ENCODE results near the gene PI4K2B. TPM values are rescaled to one million over a fixed set of nuclear protein-coding genes. Genes with fewer than 3 reads are reported as not detected.
A peak's percentile ranks its signal among the peaks of the same experiment; 100 is the strongest.
"Not testable (repeated sequence)": the region's sequence is repeated elsewhere in the genome, so short reads cannot be mapped to it uniquely, and the experiment has no call there.

Gene PI4K2B
- total RNA-seq, 1 donor from 2014 or later = 24.2 TPM

- no peak for DNase-seq (ENCODE audit: low read depth)
Measured at GRCh38 chr4:25306518-25307057, 72.8 kb downstream of the PI4K2B start.

- DNase-seq (ENCODE audit: low read depth) = no peak
Measured at GRCh38 chr4:25307596-25307995, 73.8 kb downstream of the PI4K2B start.

- DNase-seq (ENCODE audit: low read depth) = peak; percentile 30
Measured at GRCh38 chr4:25308306-25308705, 74.5 kb downstream of the PI4K2B start.

- DNase-seq (ENCODE audit: low read depth) = no peak
Measured at GRCh38 chr4:25308761-25309160, 74.9 kb downstream of the PI4K2B start.

GRCh38 chr4:25310066-25310802, 76.4 kb downstream of the PI4K2B start:
- DNase-seq (ENCODE audit: low read depth) = no peak

- no peak for DNase-seq (ENCODE audit: low read depth)
Measured at GRCh38 chr4:25310803-25311166, 77.0 kb downstream of the PI4K2B start.

- peak; percentile 65 for DNase-seq (ENCODE audit: low read depth)
Measured at GRCh38 chr4:25312496-25313200, 78.8 kb downstream of the PI4K2B start, which contains the start of gene ZCCHC4. Gene ZCCHC4 (plus strand): TSS chr4:25312774. CDS start chr4:25312810, 36 bp downstream.

- DNase-seq (ENCODE audit: low read depth) = peak; percentile 14
Measured at GRCh38 chr4:25313201-25313895, 79.5 kb downstream of the PI4K2B start.

- DNase-seq (ENCODE audit: low read depth) = peak; percentile 73
Measured at GRCh38 chr4:25320336-25320735, 86.5 kb downstream of the PI4K2B start.

- DNase-seq (ENCODE audit: low read depth) = peak; percentile 99
Measured at GRCh38 chr4:25320773-25321172, 86.9 kb downstream of the PI4K2B start.

GRCh38 chr4:25321703-25322102, 87.9 kb downstream of the PI4K2B start:
- peak; percentile 74 for DNase-seq (ENCODE audit: low read depth)

- DNase-seq (ENCODE audit: low read depth) = not testable (repeated sequence)
Measured at GRCh38 chr4:25328463-25328862, 94.6 kb downstream of the PI4K2B start.

Other genes starting within 250 kb of the PI4K2B start
- under 0.01 and 2.4 TPM in 2 replicates for gene LGI2, start 203.1 kb upstream of the PI4K2B start, total RNA-seq
- 6.9 and 11.8 TPM in 2 replicates for gene SEPSECS, start 73.6 kb upstream of the PI4K2B start, total RNA-seq
- 10.6 and 13.6 TPM in 2 replicates for gene ZCCHC4, start 78.7 kb downstream of the PI4K2B start, total RNA-seq
- gene ANAPC4, start 143.2 kb downstream of the PI4K2B start, total RNA-seq = 26.2 and 43.6 TPM in 2 replicates